Neural cell (in vitro differentiated cells): Measurements from ENCODE around the gene NUF2. TPM values are rescaled to one million over a fixed set of nuclear protein-coding genes. Genes with fewer than 3 reads are reported as not detected.

Source experiments
- H2AFZ ChIP-seq: fragments of 200-600, 300-800 bp; sonication (generic), shearing (Covaris generic); 2 replicates; pipeline ENCODE4 v1.6.0; 2014; ENCODE audit warnings: low read depth, mild to moderate bottlenecking, antibody characterized with exemption, low read length, moderate library complexity
- H3F3A ChIP-seq: fragments of 200-600 bp; shearing (Covaris generic); 2 replicates; pipeline ENCODE4 v1.6.1; 2016; ENCODE audit warnings: mild to moderate bottlenecking, moderate library complexity, mixed read lengths, antibody characterized with exemption, low read length; ENCODE audit not compliant: insufficient read depth, poor library complexity, severe bottlenecking
- H3K27ac ChIP-seq: fragments of 200-600, 300-800 bp; sonication (generic), shearing (Covaris generic); 2 replicates; pipeline ENCODE4 v1.5.1; 2014; ENCODE audit warnings: mild to moderate bottlenecking, low read length, moderate library complexity
- H3K27me3 ChIP-seq: fragments of 300-800, 200-600 bp; sonication (generic), shearing (Covaris generic); 2 replicates; pipeline ENCODE4 v1.6.0; 2014; ENCODE audit warnings: mild to moderate bottlenecking, low read depth, low read length, moderate library complexity; ENCODE audit not compliant: insufficient read depth
- H3K36me3 ChIP-seq: fragments of 300-800, 200-600 bp; sonication (generic), shearing (Covaris generic); 2 replicates; pipeline ENCODE4 v1.5.1; 2014; ENCODE audit warnings: mild to moderate bottlenecking, antibody characterized with exemption, low read length, moderate library complexity; ENCODE audit not compliant: insufficient read depth
- H3K4me2 ChIP-seq: fragments of 300-800, 200-600 bp; sonication (generic), shearing (Covaris generic); 2 replicates; pipeline ENCODE4 v1.6.0; 2014; ENCODE audit warnings: mild to moderate bottlenecking, low read length
- H3K4me3 ChIP-seq: fragments of 300-800, 200-600 bp; sonication (generic), shearing (Covaris generic); 2 replicates; pipeline ENCODE4 v1.5.1; 2014; ENCODE audit warnings: mild to moderate bottlenecking, low read length, moderate library complexity
- H3K79me2 ChIP-seq: fragments of 200-600 bp; shearing (Covaris generic); replicated peaks from 2 replicates; pipeline ENCODE4 v1.6.0; 2014; ENCODE audit warnings: mild to moderate bottlenecking, low read length, moderate library complexity; ENCODE audit not compliant: insufficient read depth
- H3K9ac ChIP-seq: fragments of 300-800, 200-600 bp; sonication (generic), shearing (Covaris generic); 2 replicates; pipeline ENCODE4 v1.6.1; 2016; ENCODE audit warnings: mild to moderate bottlenecking, low read length, mixed read lengths
- H3K9me2 ChIP-seq: fragments of 200-600 bp; shearing (Covaris generic); 2 replicates; pipeline ENCODE4 v1.6.1; 2016; ENCODE audit warnings: mild to moderate bottlenecking, low read length, mixed read lengths; ENCODE audit not compliant: insufficient read depth
- H3K9me3 ChIP-seq: fragments of 200-600, 300-800 bp; sonication (generic), shearing (Covaris generic); 2 replicates; pipeline ENCODE4 v1.6.1; 2016; ENCODE audit warnings: mild to moderate bottlenecking, mixed run types, low read length, moderate library complexity, mixed read lengths
- H4K20me1 ChIP-seq: fragments of 200-600 bp; shearing (Covaris generic); 2 replicates; pipeline ENCODE4 v1.6.1; 2016; ENCODE audit warnings: mild to moderate bottlenecking, mixed run types; ENCODE audit not compliant: insufficient read depth
- CTCF ChIP-seq: fragments of 450-650 bp; IDR thresholded peaks from 2 replicates; pipeline ENCODE4 v1.5.1; 2014; ENCODE audit warnings: antibody characterized with exemption, mild to moderate bottlenecking, moderate library complexity; ENCODE audit not compliant: poor library complexity, severe bottlenecking
- EP300 ChIP-seq: fragments of 450-650 bp; conservative IDR thresholded peaks from 2 replicates; pipeline ENCODE4 v1.6.1; 2014; ENCODE audit warnings: antibody characterized with exemption, mild to moderate bottlenecking, moderate library complexity; ENCODE audit not compliant: poor library complexity, severe bottlenecking
- EZH2 ChIP-seq: fragments of 200-600, 300-800 bp; shearing (Covaris generic), sonication (generic); IDR thresholded peaks from 2 replicates; pipeline ENCODE4 v1.6.1; 2014; ENCODE audit warnings: antibody characterized with exemption, low read length, borderline replicate concordance, mild to moderate bottlenecking; ENCODE audit not compliant: insufficient read depth, poor library complexity, severe bottlenecking
- MXI1 ChIP-seq: fragments of 450-650 bp; conservative IDR thresholded peaks from 2 replicates; pipeline ENCODE4 v1.6.1; 2014; ENCODE audit warnings: antibody characterized with exemption, mild to moderate bottlenecking; ENCODE audit not compliant: poor library complexity, severe bottlenecking
- POLR2AphosphoS5 ChIP-seq: IDR thresholded peaks from 2 replicates; pipeline ENCODE4 v1.6.1; 2012
- RAD21 ChIP-seq: fragments of 450-650 bp; conservative IDR thresholded peaks from 2 replicates; pipeline ENCODE4 v1.6.1; 2014; ENCODE audit warnings: antibody characterized with exemption, mild to moderate bottlenecking, moderate library complexity
- SMC3 ChIP-seq: fragments of 450-650 bp; conservative IDR thresholded peaks from 2 replicates; pipeline ENCODE4 v1.6.1; 2014; ENCODE audit warnings: antibody characterized with exemption, mild to moderate bottlenecking, moderate library complexity; ENCODE audit not compliant: poor library complexity
- TAF1 ChIP-seq: IDR thresholded peaks from 2 replicates; pipeline ENCODE4 v1.6.1; 2012; ENCODE audit warnings: low read depth
- polyA plus RNA-seq: library from polyadenylated mRNA; depleted of rRNA; stranded (reverse); fragments of >200 nt; gene quantifications from 2 replicates; pipeline ENCODE4 v1.2.3, GENCODE V29; 2014
- TF ChIP-seq, protein P1 (sequence below): IDR thresholded peaks from 2 replicates; pipeline ENCODE4 v1.6.1; 2012; ENCODE audit warnings: borderline replicate concordance

The NUF2 gene
- polyA plus RNA-seq, 1 donor from 2014 or later, result 2.8 TPM

DNA sequence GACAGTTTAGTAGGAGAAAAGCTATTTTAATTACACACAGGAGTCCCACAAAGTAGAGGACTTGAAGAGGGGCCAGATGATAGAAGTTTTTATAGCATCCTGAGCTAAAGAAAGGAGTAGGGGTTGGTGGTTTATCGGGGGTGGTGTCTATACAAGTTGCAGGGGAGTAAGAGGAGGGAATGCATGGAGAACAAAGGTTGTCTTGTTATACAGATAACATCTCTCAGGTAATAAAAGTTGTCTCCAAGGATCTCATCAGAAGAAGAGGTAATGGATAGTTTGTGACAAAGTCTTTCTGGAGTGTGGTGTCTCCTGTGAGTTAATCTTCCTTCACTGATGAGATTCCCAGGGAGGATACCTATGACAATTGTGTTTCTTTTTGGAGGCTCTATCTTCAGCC lies 23.4 kb upstream of the NUF2 start:
- Histone ChIP-seq H3K9ac (no peak overlapping the region), H3K4me2 (no peak overlapping the region), H4K20me1 (no peaks in the 10 kb centered on the region), H2AFZ (no peak overlapping the region), H3K9me2 (no peaks in the 10 kb centered on the region), H3F3A (no peaks in the 10 kb centered on the region), H3K4me3 (no peak overlapping the region), H3K79me2 (no peaks in the 10 kb centered on the region), H3K36me3 (no peaks in the 10 kb centered on the region), H3K27ac (no peak overlapping the region), H3K9me3 (no peaks in the 10 kb centered on the region), H3K27me3 (no peaks in the 10 kb centered on the region)
- no peak for TF ChIP-seq TAF1
- TF ChIP-seq MXI1, result no peak
- no peak for TF ChIP-seq EP300
- TF ChIP-seq, protein P1, sequence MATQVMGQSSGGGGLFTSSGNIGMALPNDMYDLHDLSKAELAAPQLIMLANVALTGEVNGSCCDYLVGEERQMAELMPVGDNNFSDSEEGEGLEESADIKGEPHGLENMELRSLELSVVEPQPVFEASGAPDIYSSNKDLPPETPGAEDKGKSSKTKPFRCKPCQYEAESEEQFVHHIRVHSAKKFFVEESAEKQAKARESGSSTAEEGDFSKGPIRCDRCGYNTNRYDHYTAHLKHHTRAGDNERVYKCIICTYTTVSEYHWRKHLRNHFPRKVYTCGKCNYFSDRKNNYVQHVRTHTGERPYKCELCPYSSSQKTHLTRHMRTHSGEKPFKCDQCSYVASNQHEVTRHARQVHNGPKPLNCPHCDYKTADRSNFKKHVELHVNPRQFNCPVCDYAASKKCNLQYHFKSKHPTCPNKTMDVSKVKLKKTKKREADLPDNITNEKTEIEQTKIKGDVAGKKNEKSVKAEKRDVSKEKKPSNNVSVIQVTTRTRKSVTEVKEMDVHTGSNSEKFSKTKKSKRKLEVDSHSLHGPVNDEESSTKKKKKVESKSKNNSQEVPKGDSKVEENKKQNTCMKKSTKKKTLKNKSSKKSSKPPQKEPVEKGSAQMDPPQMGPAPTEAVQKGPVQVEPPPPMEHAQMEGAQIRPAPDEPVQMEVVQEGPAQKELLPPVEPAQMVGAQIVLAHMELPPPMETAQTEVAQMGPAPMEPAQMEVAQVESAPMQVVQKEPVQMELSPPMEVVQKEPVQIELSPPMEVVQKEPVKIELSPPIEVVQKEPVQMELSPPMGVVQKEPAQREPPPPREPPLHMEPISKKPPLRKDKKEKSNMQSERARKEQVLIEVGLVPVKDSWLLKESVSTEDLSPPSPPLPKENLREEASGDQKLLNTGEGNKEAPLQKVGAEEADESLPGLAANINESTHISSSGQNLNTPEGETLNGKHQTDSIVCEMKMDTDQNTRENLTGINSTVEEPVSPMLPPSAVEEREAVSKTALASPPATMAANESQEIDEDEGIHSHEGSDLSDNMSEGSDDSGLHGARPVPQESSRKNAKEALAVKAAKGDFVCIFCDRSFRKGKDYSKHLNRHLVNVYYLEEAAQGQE, result no peak
- no peak for TF ChIP-seq POLR2AphosphoS5
- no peak for TF ChIP-seq EZH2
- TF ChIP-seq RAD21, result no peak
- TF ChIP-seq SMC3, result no peak
- TF ChIP-seq CTCF, result no peak

GRCh38 chr1:163300568-163300967 lies 21.2 kb upstream of the NUF2 start:
- H3K4me2 ChIP-seq, result no peak overlapping the region
- no peaks in the 10 kb centered on the region for H3K36me3 ChIP-seq
- H3K9me3 ChIP-seq, result no peaks in the 10 kb centered on the region
- H3K4me3 ChIP-seq, result no peak overlapping the region
- TF ChIP-seq, protein P1, result no peak
- no peak for TF ChIP-seq EP300
- no peak for TF ChIP-seq MXI1
- no peak for TF ChIP-seq SMC3
- no peak for TF ChIP-seq POLR2AphosphoS5
- no peak for TF ChIP-seq RAD21
- TF ChIP-seq TAF1, result no peak
- no peak for TF ChIP-seq EZH2
- TF ChIP-seq CTCF, result no peak
- H3F3A ChIP-seq, result no peaks in the 10 kb centered on the region
- H3K9ac ChIP-seq, result no peak overlapping the region
- H3K27ac ChIP-seq, result no peak overlapping the region
- no peaks in the 10 kb centered on the region for H3K27me3 ChIP-seq
- no peak overlapping the region for H2AFZ ChIP-seq
- no peaks in the 10 kb centered on the region for H3K79me2 ChIP-seq
- no peaks in the 10 kb centered on the region for H3K9me2 ChIP-seq
- no peaks in the 10 kb centered on the region for H4K20me1 ChIP-seq
